Measurements from ENCODE around the gene NCOR2. TPM values are rescaled to one million over a fixed set of nuclear protein-coding genes. Genes with fewer than 3 reads are reported as not detected.

NCOR2 gene
- total and polyA plus RNA-seq, 2 of the 4 experiments (the other 2 are of a cell fraction) = 12.9 to 40.8 TPM

GRCh38 chr12:124545508-124546418 lies 21.6 kb downstream of the NCOR2 start (continued):
- no peak for TF ChIP-seq FOS (IDR thresholded peaks at IDR 0.05; ENCODE audit: low read depth, low read length)

GRCh38 chr12:124544983-124545382 lies 22.4 kb downstream of the NCOR2 start:
- TF ChIP-seq BHLHE40 (IDR thresholded peaks at IDR 0.05; ENCODE audit: low read depth, low read length) (no peak), MXI1 (IDR thresholded peaks at IDR 0.05; ENCODE audit: borderline replicate concordance, low read depth, low read length) (no peak), MAFK (IDR thresholded peaks at IDR 0.05; ENCODE audit: low read depth, low read length) (no peak), CTCF (conservative IDR thresholded peaks at IDR 0.05; ENCODE audit: low read depth, low read length) (no peak), RCOR1 (IDR thresholded peaks at IDR 0.05; ENCODE audit: insufficient replicate concordance, low read length) (no peak), ELK1 (IDR thresholded peaks at IDR 0.05; ENCODE audit: borderline replicate concordance, low read depth, low read length) (no peak), SMC3 (IDR thresholded peaks at IDR 0.05; ENCODE audit: low read depth, low read length) (no peak), FOS (IDR thresholded peaks at IDR 0.05; ENCODE audit: low read depth, low read length) (no peak)
- ATAC-seq (ENCODE audit: low read depth) (no peak), DNase-seq (no peak)
- intact Hi-C loops (cut with micrococcal nuclease) (no loop called here), in situ Hi-C loops (cut with MboI; ENCODE audit: low sequenced_read_pairs) (no loop called here), dilution Hi-C loops (cut with HindIII; ENCODE audit: low sequenced_read_pairs, unreplicated experiment) (no loop called here)
- no peak overlapping the region for H3K56ac ChIP-seq (ENCODE audit: extremely low read depth, insufficient read depth, low read length)
- no peak overlapping the region for H4K8ac ChIP-seq (ENCODE audit: low read depth in 2 of 2, low read length in 2 of 2)
- no peak overlapping the region for H3K14ac ChIP-seq (replicated peaks; ENCODE audit: low read depth, low read length)
- no peak overlapping the region for H2AK5ac ChIP-seq (ENCODE audit: low read depth, low read length)
- H3K79me1 ChIP-seq (ENCODE audit: low read depth in 1 of 2, low read length in 2 of 2) = peaks cover 24 to 82% of the 10 kb centered on the region in 2 experiments
- no peak overlapping the region for H2BK120ac ChIP-seq (ENCODE audit: low read depth, low read length)
- no peak overlapping the region for H3K4ac ChIP-seq (ENCODE audit: low read depth, low read length)
- H3K4me1 ChIP-seq (ENCODE audit: control insufficient read depth, insufficient read depth, low read length) = peaks cover 26% of the 10 kb centered on the region
- BruUV-seq (replicated peaks) = no TSS peak
- H4K91ac ChIP-seq (ENCODE audit: insufficient read depth, low read depth, low read length) = no peak overlapping the region
- 61% methylated on average over 2 of the region's 8 CpGs; no CpG with 5 or more reads in 1 of the 2 experiments for WGBS, 2 experiments (ENCODE audit: extremely low coverage in 2 of 2, insufficient read length in 1 of 2)
- H3K27me3 ChIP-seq (ENCODE audit: control insufficient read depth, insufficient read depth, low read length) = no peaks in the 10 kb centered on the region
- no peak overlapping the region for H3K4me3 ChIP-seq (ENCODE audit: insufficient read depth, low read depth, low read length)
- H3K9me1 ChIP-seq (ENCODE audit: insufficient read depth, low read length) = peaks cover 9% of the 10 kb centered on the region
- H4K20me1 ChIP-seq (ENCODE audit: insufficient read depth, low read length) = peaks cover 88% of the 10 kb centered on the region
- H3K9ac ChIP-seq (ENCODE audit: low read depth, low read length) = no peak overlapping the region
- no peak overlapping the region for H2BK5ac ChIP-seq (ENCODE audit: low read depth, low read length, poor library complexity, severe bottlenecking)
- H2BK20ac ChIP-seq (ENCODE audit: low read depth, low read length) = no peak overlapping the region
- no peak overlapping the region for H3K27ac ChIP-seq (ENCODE audit: insufficient read depth, low read length)
- no peak overlapping the region for H2AFZ ChIP-seq (replicated peaks; ENCODE audit: low read length, poor library complexity)
- CTCF ChIA-PET = no interaction called here
- no peak overlapping the region for H4K5ac ChIP-seq (ENCODE audit: low read depth, low read length)
- no peak overlapping the region for H3K23ac ChIP-seq (ENCODE audit: low read depth, low read length)
- H3K9me3 ChIP-seq (ENCODE audit: control insufficient read depth, insufficient read depth, low read length) = no peaks in the 10 kb centered on the region
- no peaks in the 10 kb centered on the region for H3K36me3 ChIP-seq (ENCODE audit: control insufficient read depth, insufficient read depth, low read length)
- no peak overlapping the region for H3K18ac ChIP-seq (ENCODE audit: low read depth, low read length)
- peak overlapping the region; percentile 48 for H2AK9ac ChIP-seq (replicated peaks; ENCODE audit: low read depth, low read length, poor library complexity)
- no peak overlapping the region for H2BK15ac ChIP-seq (ENCODE audit: low read depth, low read length)
- H3K4me2 ChIP-seq (ENCODE audit: low read depth, low read length) = no peak overlapping the region
- POLR2A ChIA-PET (ENCODE audit: unreplicated experiment) = no interaction called here

Data from IMR-90 (cell line).